ENCODE data around the gene EMSY. TPM values are rescaled to one million over a fixed set of nuclear protein-coding genes. Genes with fewer than 3 reads are reported as not detected.
"Not testable (repeated sequence)": the region's sequence is repeated elsewhere in the genome, so short reads cannot be mapped to it uniquely, and the experiment has no call there.

The EMSY gene
- total and polyA plus RNA-seq, 2 donors (not counting 1 experiment from before 2014, with no cell fraction given) = 27.4 to 59.7 TPM

DNA sequence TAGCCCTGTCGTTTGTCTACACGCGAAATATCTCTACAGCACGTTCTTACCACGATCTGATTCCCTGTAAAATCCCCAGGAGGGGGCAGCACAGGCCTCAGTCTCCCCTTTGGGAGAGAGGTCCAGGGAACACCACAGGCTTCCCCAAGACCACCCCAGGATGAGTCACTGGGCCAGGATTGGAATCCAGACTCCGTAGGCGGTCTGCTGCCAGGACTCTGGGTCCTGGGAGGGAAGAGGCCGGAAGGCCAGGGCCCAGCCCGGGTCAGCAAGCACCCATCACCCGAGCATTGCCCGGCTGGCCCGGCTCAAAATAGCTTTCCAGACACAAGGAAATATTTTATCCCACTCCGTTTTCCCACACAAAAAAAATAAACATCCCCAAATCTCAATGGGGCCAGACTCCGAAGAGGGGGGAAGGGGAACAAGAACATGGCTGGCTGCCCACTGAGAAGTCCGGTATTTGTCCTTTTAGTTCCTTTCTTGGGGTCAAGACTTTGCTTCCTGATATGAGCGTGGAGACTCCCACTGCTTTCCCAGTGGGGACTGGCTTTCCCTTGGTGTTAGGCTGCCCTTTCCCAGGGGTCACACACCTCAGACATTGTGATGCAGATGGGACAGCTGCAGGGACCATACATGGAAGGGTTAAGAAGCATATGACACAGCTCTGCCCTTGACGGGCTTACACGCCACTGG, 134.4 kb downstream of the EMSY start:
- H3K27ac ChIP-seq (ENCODE audit: low read length in 2 of 2) = no peak overlapping the region
- no peaks in the 10 kb centered on the region for H3K36me3 ChIP-seq (replicated peaks in 1 of 2; ENCODE audit: control extremely low read depth in 1 of 2, control insufficient read depth in 1 of 2, extremely low read depth in 1 of 2, insufficient read depth in 2 of 2, low read length in 1 of 2)
- H3K4me3 ChIP-seq (ENCODE audit: control extremely low read depth in 1 of 5, extremely low read depth in 1 of 5, insufficient read depth in 1 of 5, low read depth in 2 of 5, low read length in 4 of 5) = no peak overlapping the region
- H3K9me3 Mint-ChIP-seq (ENCODE audit: insufficient read depth) = no peaks in the 10 kb centered on the region
- DNase-seq (no peak), ATAC-seq (ENCODE audit: low read depth) (no peak)
- H3K4me3 Mint-ChIP-seq = no peak overlapping the region
- POLR2A ChIA-PET = no interaction called here
- H3K9me3 ChIP-seq (ENCODE audit: control extremely low read depth in 1 of 3, control insufficient read depth in 2 of 3, insufficient read depth in 1 of 3, low read length in 2 of 3) = no peaks in the 10 kb centered on the region
- intact Hi-C loops (cut with micrococcal nuclease) = no loop called here
- no peaks in the 10 kb centered on the region for H3K79me2 ChIP-seq (ENCODE audit: control insufficient read depth, insufficient read depth, low read length)
- H4K20me1 ChIP-seq (ENCODE audit: control insufficient read depth, insufficient read depth, low read length, poor library complexity, severe bottlenecking) = no peaks in the 10 kb centered on the region
- no peak overlapping the region for H2AFZ ChIP-seq (ENCODE audit: insufficient read depth, low read depth, low read length, poor library complexity, severe bottlenecking)
- H3K27ac Mint-ChIP-seq = no peak overlapping the region
- 85% methylated on average over 13 of the region's 18 CpGs for WGBS (ENCODE audit: insufficient coverage)
- no peaks in the 10 kb centered on the region for H3K4me1 ChIP-seq (ENCODE audit: control insufficient read depth in 2 of 2, insufficient read depth in 2 of 2, low read length in 2 of 2)
- no peak overlapping the region for H3K9ac ChIP-seq (ENCODE audit: low read length)
- H3K4me2 ChIP-seq (replicated peaks; ENCODE audit: low read depth, low read length, poor library complexity, severe bottlenecking) = no peak overlapping the region
- peaks cover 28% of the 10 kb centered on the region for H3K27me3 Mint-ChIP-seq
- CTCF ChIA-PET = interaction anchor here (1.2 to 4.3 kb wide), 2 partner anchors 9 to 100 kb away, joined by 4 to 27 read pairs; no protein-coding TSS in a partner anchor
- peaks cover 0 to 19% (median 7%) of the 10 kb centered on the region in 4 experiments for H3K27me3 ChIP-seq (replicated peaks in 1 of 4; ENCODE audit: control extremely low read depth in 1 of 4, control insufficient read depth in 3 of 4, insufficient read depth in 4 of 4, low read length in 3 of 4)
- TF ChIP-seq, protein P1, sequence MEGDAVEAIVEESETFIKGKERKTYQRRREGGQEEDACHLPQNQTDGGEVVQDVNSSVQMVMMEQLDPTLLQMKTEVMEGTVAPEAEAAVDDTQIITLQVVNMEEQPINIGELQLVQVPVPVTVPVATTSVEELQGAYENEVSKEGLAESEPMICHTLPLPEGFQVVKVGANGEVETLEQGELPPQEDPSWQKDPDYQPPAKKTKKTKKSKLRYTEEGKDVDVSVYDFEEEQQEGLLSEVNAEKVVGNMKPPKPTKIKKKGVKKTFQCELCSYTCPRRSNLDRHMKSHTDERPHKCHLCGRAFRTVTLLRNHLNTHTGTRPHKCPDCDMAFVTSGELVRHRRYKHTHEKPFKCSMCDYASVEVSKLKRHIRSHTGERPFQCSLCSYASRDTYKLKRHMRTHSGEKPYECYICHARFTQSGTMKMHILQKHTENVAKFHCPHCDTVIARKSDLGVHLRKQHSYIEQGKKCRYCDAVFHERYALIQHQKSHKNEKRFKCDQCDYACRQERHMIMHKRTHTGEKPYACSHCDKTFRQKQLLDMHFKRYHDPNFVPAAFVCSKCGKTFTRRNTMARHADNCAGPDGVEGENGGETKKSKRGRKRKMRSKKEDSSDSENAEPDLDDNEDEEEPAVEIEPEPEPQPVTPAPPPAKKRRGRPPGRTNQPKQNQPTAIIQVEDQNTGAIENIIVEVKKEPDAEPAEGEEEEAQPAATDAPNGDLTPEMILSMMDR (IDR thresholded peaks at IDR 0.05) = no peak
- H3K4me1 Mint-ChIP-seq = no peaks in the 10 kb centered on the region

DNA sequence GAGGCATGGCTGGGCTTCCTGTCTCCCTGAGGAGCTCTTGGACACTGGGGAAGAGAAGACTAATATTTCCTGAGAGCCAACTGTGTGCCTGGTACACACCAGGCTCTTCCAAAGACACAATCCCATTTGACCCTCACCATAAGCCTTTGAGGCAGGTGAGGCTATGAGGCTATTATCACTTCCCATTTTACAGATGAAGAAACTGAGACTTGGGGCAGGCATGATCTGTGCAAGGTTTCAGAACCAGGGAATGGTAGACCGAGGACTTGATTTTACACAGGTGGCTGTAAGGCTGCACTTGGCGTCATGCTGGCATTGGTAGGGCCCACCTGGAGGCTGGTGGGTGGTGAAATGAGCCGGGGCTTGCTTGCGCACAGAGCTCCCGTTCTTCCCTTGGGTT, 134.9 kb downstream of the EMSY start:
- Histone ChIP-seq H3K9me3 (ENCODE audit: control extremely low read depth in 1 of 3, control insufficient read depth in 2 of 3, insufficient read depth in 1 of 3, low read length in 2 of 3) (no peaks in the 10 kb centered on the region), H3K27ac (ENCODE audit: low read length in 2 of 2) (no peak overlapping the region), H3K4me3 (ENCODE audit: control extremely low read depth in 1 of 5, extremely low read depth in 1 of 5, insufficient read depth in 1 of 5, low read depth in 2 of 5, low read length in 4 of 5) (no peak overlapping the region), H2AFZ (ENCODE audit: insufficient read depth, low read depth, low read length, poor library complexity, severe bottlenecking) (no peak overlapping the region), H3K4me1 (ENCODE audit: control insufficient read depth in 2 of 2, insufficient read depth in 2 of 2, low read length in 2 of 2) (no peaks in the 10 kb centered on the region), H3K79me2 (ENCODE audit: control insufficient read depth, insufficient read depth, low read length) (no peaks in the 10 kb centered on the region), H3K4me2 (replicated peaks; ENCODE audit: low read depth, low read length, poor library complexity, severe bottlenecking) (no peak overlapping the region), H3K9ac (ENCODE audit: low read length) (no peak overlapping the region), H4K20me1 (ENCODE audit: control insufficient read depth, insufficient read depth, low read length, poor library complexity, severe bottlenecking) (no peaks in the 10 kb centered on the region), H3K27me3 (replicated peaks in 1 of 4; ENCODE audit: control extremely low read depth in 1 of 4, control insufficient read depth in 3 of 4, insufficient read depth in 4 of 4, low read length in 3 of 4) (peaks cover 0 to 15% (median 7%) of the 10 kb centered on the region in 4 experiments), H3K36me3 (replicated peaks in 1 of 2; ENCODE audit: control extremely low read depth in 1 of 2, control insufficient read depth in 1 of 2, extremely low read depth in 1 of 2, insufficient read depth in 2 of 2, low read length in 1 of 2) (no peaks in the 10 kb centered on the region)
- ATAC-seq (ENCODE audit: low read depth) (no peak), DNase-seq (no peak)
- Mint-ChIP-seq H3K27ac (peak overlapping the region; percentile 39), H3K9me3 (ENCODE audit: insufficient read depth) (no peaks in the 10 kb centered on the region), H3K27me3 (peaks cover 28% of the 10 kb centered on the region), H3K4me1 (no peaks in the 10 kb centered on the region), H3K4me3 (no peak overlapping the region)
- intact Hi-C loops (cut with micrococcal nuclease) = loop anchor here (10.0 kb wide), 1 partner anchor 55 kb away; no protein-coding TSS in a partner anchor
- TF ChIP-seq, protein P1 (IDR thresholded peaks at IDR 0.05) = no peak
- no peak for TF ChIP-seq EZH2 (IDR thresholded peaks at IDR 0.05; ENCODE audit: borderline replicate concordance, insufficient read depth, low read depth, low read length, poor library complexity, severe bottlenecking)
- ChIA-PET CTCF (interaction anchor here (4.3 kb wide), 1 partner anchor 100 kb away, joined by 27 read pairs; no protein-coding TSS in a partner anchor), POLR2A (no interaction called here)
- WGBS (ENCODE audit: insufficient coverage) = 92% methylated on average over 5 of the region's 5 CpGs

DNA sequence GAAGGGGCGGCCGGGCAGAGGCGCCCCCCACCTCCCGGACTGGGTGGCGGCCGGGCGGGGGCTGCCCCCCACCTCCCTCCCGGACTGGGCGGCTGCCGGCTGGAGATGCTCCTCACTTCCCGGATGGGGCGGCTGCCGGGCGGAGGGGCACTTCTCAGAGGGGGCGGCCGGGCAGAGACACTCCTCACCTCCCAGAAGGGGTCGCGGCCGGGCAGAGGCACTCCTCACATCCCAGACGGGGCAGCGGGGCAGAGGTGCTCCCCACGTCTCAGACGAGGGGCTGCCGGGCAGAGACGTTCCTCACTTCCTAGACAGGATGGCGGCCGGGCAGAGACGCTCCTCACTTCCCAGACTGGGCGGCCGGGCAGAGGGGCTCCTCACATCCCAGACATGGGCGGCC, 137.7 kb downstream of the EMSY start:
- H3K79me2 ChIP-seq (ENCODE audit: control insufficient read depth, insufficient read depth, low read length); H3K27me3 ChIP-seq (replicated peaks in 1 of 4; ENCODE audit: control extremely low read depth in 1 of 4, control insufficient read depth in 3 of 4, insufficient read depth in 4 of 4, low read length in 3 of 4); H3K9me3 ChIP-seq (ENCODE audit: control extremely low read depth in 1 of 3, control insufficient read depth in 2 of 3, insufficient read depth in 1 of 3, low read length in 2 of 3); H3K36me3 ChIP-seq (replicated peaks in 1 of 2; ENCODE audit: control extremely low read depth in 1 of 2, control insufficient read depth in 1 of 2, extremely low read depth in 1 of 2, insufficient read depth in 2 of 2, low read length in 1 of 2); H3K4me2 ChIP-seq (replicated peaks; ENCODE audit: low read depth, low read length, poor library complexity, severe bottlenecking); H4K20me1 ChIP-seq (ENCODE audit: control insufficient read depth, insufficient read depth, low read length, poor library complexity, severe bottlenecking); H3K4me3 Mint-ChIP-seq; H3K4me1 ChIP-seq (ENCODE audit: control insufficient read depth in 2 of 2, insufficient read depth in 2 of 2, low read length in 2 of 2); H2AFZ ChIP-seq (ENCODE audit: insufficient read depth, low read depth, low read length, poor library complexity, severe bottlenecking); H3K4me3 ChIP-seq (ENCODE audit: control extremely low read depth in 1 of 5, extremely low read depth in 1 of 5, insufficient read depth in 1 of 5, low read depth in 2 of 5, low read length in 4 of 5); ATAC-seq (ENCODE audit: low read depth); CTCF ChIA-PET; H3K9me3 Mint-ChIP-seq (ENCODE audit: insufficient read depth); H3K9ac ChIP-seq (ENCODE audit: low read length); H3K27ac ChIP-seq (ENCODE audit: low read length in 2 of 2); H3K27ac Mint-ChIP-seq; DNase-seq; H3K4me1 Mint-ChIP-seq; POLR2A ChIA-PET: not testable (repeated sequence)
- peaks cover 11% of the 10 kb centered on the region for H3K27me3 Mint-ChIP-seq
- WGBS (ENCODE audit: insufficient coverage) = 97% methylated on average over 31 of the region's 31 CpGs
- intact Hi-C loops (cut with micrococcal nuclease) = loop anchor here (10.0 kb wide), 1 partner anchor 52 kb away; no protein-coding TSS in a partner anchor
